ENCODE data around the gene ETFA.
"Not testable (repeated sequence)": the region's sequence is repeated elsewhere in the genome, so short reads cannot be mapped to it uniquely, and the experiment has no call there.

Gene ETFA

DNA sequence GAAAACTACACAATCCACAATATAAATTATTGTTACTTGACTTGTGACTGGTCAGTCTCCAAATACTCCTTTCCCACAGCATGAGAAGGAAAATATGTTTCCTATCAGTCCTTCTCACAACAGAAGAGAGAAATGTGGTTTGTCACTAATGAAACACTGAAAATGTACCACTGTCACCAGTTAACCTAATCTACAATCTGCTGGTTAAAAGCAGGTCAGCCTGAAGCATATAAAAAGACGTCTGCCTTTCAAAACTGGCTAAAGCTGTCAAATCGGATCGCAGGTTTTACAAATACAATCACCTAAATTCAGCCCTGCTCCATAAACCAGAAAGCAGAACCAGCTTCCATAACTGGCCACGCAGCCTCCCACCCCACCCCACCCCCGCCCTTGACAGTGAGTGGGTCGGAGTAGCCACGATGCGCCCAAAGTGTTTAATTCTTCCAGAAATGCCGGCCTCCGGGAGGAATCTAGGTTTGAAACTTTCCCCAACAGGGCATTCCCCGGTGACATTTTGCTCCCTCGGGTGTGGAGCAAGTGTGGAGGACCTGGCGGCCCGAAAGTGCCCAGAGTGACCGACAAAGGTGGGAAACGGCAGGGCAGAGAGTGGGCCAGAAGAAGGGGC, 682 bp downstream of the ETFA start:
- TF ChIP-seq, protein P1, sequence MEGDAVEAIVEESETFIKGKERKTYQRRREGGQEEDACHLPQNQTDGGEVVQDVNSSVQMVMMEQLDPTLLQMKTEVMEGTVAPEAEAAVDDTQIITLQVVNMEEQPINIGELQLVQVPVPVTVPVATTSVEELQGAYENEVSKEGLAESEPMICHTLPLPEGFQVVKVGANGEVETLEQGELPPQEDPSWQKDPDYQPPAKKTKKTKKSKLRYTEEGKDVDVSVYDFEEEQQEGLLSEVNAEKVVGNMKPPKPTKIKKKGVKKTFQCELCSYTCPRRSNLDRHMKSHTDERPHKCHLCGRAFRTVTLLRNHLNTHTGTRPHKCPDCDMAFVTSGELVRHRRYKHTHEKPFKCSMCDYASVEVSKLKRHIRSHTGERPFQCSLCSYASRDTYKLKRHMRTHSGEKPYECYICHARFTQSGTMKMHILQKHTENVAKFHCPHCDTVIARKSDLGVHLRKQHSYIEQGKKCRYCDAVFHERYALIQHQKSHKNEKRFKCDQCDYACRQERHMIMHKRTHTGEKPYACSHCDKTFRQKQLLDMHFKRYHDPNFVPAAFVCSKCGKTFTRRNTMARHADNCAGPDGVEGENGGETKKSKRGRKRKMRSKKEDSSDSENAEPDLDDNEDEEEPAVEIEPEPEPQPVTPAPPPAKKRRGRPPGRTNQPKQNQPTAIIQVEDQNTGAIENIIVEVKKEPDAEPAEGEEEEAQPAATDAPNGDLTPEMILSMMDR (IDR thresholded peaks at IDR 0.05; ENCODE audit: borderline replicate concordance, control extremely low read depth, extremely low read depth, insufficient read depth, missing control alignments): no peak
- in situ Hi-C loops (cut with MboI; ENCODE audit: low sequenced_read_pairs, unreplicated experiment): no loop called here
- peak; percentile 44 for DNase-seq (ENCODE audit: low spot score)

DNA sequence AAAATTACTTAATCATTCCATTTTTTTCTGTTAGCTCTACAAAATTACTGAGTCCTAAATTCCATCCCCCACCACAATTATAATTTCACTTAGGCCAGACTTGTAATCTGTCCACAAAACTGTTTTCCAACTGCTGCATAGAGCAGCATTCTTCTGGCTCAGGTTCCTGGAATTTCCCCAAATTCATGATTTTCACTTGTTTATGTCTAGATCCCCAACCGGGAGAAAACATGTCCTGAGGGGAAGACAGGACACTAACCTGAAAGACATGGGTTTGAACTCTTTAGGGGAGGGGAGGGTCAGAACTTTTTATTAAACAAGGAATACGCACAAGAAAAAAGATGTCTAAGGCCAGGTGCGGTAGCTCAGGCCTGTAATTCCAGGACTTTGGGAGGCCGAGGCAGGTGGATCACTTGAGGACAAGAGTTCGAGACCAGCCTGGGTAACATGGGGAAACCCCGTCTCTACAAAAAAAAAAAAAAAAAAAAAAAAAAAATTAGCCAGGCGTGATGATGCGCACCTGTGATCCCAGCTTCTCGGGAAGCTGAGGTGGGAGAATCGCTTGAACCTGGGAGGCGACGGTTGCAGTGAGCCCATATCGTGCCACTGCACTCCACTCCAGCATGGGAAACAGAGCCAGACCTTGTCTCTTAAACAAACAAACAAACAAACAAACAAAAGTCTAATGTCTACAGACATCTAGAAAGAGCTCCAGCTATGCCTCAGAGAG, 1.5 kb downstream of the ETFA start:
- no peak for DNase-seq (ENCODE audit: low spot score)
- in situ Hi-C loops (cut with MboI; ENCODE audit: low sequenced_read_pairs, unreplicated experiment): no loop called here
- TF ChIP-seq, protein P1 (IDR thresholded peaks at IDR 0.05; ENCODE audit: borderline replicate concordance, control extremely low read depth, extremely low read depth, insufficient read depth, missing control alignments): no peak

DNA sequence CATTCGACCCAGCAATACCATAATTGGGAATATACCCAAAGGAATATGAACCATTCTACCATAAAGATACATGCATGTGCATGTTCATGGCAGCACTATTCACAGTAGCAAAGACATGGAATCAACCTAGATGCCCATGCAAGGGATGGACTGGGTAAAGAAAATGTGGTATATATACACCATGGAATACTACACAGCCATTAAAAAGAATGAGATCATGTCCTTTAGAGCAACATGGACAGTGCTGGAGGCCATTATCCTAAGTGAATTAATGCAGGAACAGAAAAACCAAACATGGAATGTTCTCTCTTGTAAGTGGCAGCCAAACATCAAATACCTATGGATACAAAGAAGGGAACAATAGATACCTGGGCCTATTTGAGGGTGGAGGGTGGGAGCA, 7.4 kb downstream of the ETFA start:
- no peak for DNase-seq (ENCODE audit: low spot score)
- in situ Hi-C loops (cut with MboI; ENCODE audit: low sequenced_read_pairs, unreplicated experiment): no loop called here
- TF ChIP-seq, protein P1 (IDR thresholded peaks at IDR 0.05; ENCODE audit: borderline replicate concordance, control extremely low read depth, extremely low read depth, insufficient read depth, missing control alignments): no peak

DNA sequence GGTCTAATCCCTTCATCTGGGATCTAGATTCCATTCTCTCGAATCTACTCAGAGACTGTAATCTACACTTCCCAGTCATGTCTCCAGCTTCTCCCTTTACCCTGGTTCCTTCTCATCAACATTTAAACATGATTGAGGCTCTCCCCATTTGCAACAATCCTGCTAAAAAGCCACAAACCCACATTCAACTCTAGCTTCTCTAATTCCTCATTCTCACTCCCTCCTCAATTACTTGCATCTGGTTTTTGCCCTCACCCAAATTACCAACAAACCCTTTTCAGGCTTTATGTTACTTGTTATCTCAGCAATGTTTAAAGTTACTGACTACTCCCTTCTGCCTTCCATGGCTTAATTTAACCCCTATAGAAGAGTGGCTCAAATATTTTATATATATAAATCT, 11.5 kb downstream of the ETFA start:
- in situ Hi-C loops (cut with MboI; ENCODE audit: low sequenced_read_pairs, unreplicated experiment): no loop called here
- no peak for DNase-seq (ENCODE audit: low spot score)

DNA sequence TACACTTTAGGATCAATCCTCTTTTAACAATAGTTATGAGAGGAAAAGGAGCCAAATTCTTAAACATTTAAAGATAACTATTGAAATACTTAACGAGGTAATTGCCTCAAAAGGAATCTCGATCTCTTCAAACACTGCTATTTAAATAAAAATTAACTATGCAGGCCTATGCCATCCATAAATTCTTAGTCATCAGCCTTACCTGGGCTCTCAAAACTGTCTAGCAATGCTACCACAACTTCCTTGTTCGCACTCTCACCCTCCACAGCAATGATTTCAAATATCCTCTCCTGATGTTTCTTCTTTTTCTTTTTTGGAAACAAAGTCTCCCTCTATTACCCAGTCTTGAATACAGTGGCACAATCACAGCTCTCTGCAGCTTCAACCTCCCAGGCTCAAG, 12.3 kb downstream of the ETFA start:
- TF ChIP-seq, protein P1 (IDR thresholded peaks at IDR 0.05; ENCODE audit: borderline replicate concordance, control extremely low read depth, extremely low read depth, insufficient read depth, missing control alignments): no peak
- DNase-seq (ENCODE audit: low spot score): no peak
- in situ Hi-C loops (cut with MboI; ENCODE audit: low sequenced_read_pairs, unreplicated experiment): no loop called here

More for the DNA sequence above, 11.5 kb downstream of the ETFA start:
- TF ChIP-seq, protein P1 (IDR thresholded peaks at IDR 0.05; ENCODE audit: borderline replicate concordance, control extremely low read depth, extremely low read depth, insufficient read depth, missing control alignments): no peak

DNA sequence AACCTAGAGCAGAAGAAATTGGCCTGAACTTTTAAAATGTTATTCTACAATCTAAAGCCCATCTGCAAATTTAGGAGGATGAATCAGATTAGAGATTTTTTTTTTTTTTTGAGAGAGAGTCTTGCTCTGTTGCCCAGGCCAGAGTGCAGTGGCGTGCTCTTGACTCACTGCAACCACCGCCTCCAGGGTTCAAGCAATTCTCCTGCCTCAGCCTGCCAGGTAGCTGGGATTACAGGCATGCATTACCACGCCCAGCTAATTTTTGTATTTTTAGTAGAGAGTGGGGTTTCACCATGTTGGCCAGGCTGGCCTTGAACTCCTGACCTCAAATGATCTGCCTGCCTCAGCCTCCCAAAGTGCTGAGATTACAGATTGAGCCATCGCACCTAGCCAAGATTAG, 13.3 kb downstream of the ETFA start:
- in situ Hi-C loops (cut with MboI; ENCODE audit: low sequenced_read_pairs, unreplicated experiment); DNase-seq (ENCODE audit: low spot score): not testable (repeated sequence)

DNA sequence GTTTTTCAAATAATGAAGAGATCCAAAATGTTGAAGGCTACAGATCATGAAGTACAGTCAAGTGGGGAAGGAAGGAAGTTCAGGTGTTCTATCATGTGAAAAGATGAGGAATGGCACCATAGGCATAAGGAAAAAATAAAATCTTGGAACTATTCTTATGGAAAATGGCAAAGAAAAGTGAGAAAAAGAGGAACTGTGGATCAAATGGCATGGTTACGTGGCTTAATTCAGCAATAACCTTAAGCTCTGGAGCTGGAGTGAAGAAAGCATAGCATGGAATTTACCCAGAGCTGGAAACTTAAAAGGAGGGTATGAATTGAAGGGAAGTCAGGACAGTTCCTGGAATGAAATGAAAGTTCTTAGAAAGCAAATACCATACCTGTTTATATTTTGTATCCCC, 14.4 kb downstream of the ETFA start:
- no peak for DNase-seq (ENCODE audit: low spot score)
- TF ChIP-seq, protein P1 (IDR thresholded peaks at IDR 0.05; ENCODE audit: borderline replicate concordance, control extremely low read depth, extremely low read depth, insufficient read depth, missing control alignments): no peak
- in situ Hi-C loops (cut with MboI; ENCODE audit: low sequenced_read_pairs, unreplicated experiment): no loop called here

DNA sequence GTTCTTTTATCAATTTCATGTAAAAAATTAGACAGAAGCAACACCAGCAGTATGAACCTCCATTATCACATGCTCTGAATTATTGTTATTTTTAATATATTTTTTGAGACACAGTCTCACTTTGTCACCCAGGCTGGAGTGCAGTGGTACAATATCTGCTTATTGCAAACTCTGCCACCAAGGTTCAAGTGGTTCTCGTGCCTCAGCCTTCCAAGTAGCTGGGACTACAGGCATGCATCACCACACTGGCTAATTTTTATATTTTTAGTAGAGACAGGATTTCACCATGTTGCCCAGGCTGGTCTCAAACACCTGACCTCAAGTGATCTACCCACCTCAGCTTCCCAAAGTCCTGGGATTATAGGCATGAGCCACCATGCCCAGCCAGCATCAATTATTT, 16.8 kb downstream of the ETFA start:
- DNase-seq (ENCODE audit: low spot score); in situ Hi-C loops (cut with MboI; ENCODE audit: low sequenced_read_pairs, unreplicated experiment): not testable (repeated sequence)

All from GM13976 (cell line).